Omental fat pad (tissue), 4 donors: ENCODE measurements around the gene ELP4. TPM values are rescaled to one million over a fixed set of nuclear protein-coding genes. Genes with fewer than 3 reads are reported as not detected.

ENCODE experiments used
- ATAC-seq: fragments of 150-250 bp; one replicate; pipeline ENCODE4 v1.9.1; 2016; ENCODE audit warnings: mild to moderate bottlenecking, moderate library complexity; ENCODE audit not compliant: low FRiP score
- DNase-seq: peaks from one replicate; pipeline ENCODE4 v3.0.0-alpha.2; 2019; ENCODE audit warnings: low spot score
- CTCF ChIP-seq, 3 donors: fragments of 450-650 bp; IDR thresholded peaks; one replicate each; pipeline ENCODE4 v1.5.1; 2016 to 2017; ENCODE audit warnings: antibody characterized with exemption in 3 of 3, mild to moderate bottlenecking in 3 of 3, moderate library complexity in 2 of 3
- total RNA-seq, 4 donors: library from RNA; depleted of rRNA; stranded (reverse); fragments of >200 nt; gene quantifications; one replicate each; pipeline ENCODE4 v1.1.0, GENCODE V29; 2016

Gene ELP4
- total RNA-seq, 4 donors from 2014 or later, result 14.1 to 32.0 (median 20.8) TPM

- no peak for ATAC-seq
- no peak for DNase-seq
- TF ChIP-seq CTCF (IDR thresholded peaks at IDR 0.05), result no peak
Measured at GRCh38 chr11:31805037-31805628, 295.6 kb downstream of the ELP4 start.

- no peak for TF ChIP-seq CTCF (IDR thresholded peaks at IDR 0.05)
- DNase-seq (no peak), ATAC-seq (no peak)
Measured at GRCh38 chr11:31805629-31806185, 296.1 kb downstream of the ELP4 start.

GRCh38 chr11:31806186-31806927, 296.8 kb downstream of the ELP4 start:
- DNase-seq, result no peak
- no peak for TF ChIP-seq CTCF (IDR thresholded peaks at IDR 0.05)
- ATAC-seq, result no peak

DNA sequence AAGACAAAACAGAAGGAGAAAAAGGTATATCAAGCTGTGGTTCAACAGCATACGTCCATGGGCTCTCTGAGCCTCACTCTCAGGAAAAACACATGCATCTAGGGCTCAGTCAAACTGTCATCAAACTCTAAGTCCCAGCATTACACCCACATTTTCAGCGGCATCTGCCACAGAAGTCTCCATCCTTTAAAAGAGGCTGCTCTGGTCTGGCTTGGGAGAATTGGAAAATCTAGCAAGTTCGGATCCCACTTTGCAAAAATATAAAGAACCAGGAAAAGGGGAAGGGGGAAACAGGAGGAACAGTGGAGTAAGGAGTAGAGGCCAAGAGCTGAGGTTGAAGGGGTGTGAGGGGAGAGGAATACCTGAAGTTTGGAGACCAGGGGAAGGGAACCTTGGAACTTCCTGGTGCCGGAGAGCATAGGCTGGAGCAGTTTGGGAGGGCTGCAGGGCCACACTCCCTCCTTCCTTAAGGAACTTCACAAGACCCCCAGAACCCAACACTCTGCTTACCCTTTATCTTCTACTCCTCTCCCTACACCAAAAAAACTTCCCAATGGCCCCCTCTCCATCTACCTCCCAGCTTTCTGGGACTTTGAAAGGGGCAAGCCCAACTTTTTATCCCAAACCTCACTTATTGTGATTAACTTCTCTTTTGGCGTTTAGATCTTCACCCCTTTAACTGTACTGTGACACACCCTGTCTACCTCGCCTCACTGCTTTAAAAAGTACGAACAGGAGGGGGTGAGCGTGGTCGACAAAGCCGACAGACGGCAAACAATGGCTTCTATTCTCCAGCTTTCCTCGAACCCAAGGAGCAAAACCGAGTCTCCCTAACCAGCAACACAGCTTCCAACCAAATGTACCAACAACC, 297.6 kb downstream of the ELP4 start:
- DNase-seq (no peak), ATAC-seq (no peak)
- TF ChIP-seq CTCF (IDR thresholded peaks at IDR 0.05), result no peak

DNA sequence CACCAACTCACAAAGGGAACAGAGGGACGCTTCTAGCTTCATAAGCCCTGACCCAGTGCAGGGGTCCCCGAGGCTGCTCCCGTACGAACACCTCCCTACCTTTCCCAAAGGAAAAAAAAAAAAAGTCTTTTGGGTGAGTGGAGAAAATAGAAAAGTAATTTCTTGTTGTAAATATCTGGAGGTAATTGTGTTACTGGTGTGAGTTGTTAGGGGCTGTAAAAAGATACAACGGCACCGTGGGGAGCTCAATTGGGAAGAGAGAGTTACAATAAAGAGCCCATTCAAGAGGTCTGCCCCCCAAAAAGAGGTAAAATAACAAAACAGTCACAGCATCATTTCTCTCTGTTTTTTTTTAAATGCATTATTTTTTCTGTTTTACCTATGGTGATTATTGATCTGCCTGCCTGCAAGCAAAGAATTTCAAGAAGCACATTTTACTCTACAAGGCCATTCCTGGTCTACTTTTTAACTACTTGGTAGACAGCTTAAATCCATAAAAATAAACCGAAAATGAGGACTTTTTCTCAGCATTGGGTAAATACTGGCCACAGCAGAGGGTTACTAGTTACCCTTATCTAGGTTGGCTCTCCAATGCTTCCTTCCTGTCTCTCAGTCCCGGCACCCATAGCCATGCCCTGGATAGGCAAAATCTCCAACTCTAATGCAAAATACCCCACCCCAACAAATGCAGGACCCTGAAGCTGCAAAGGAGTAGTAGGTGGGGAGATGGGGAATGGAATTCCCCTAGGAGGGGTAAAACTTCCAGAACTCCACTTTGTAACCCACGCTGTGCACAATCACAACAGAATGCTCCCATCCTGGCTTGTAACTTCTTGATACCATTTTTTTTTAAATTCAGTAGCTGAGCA, 298.5 kb downstream of the ELP4 start:
- DNase-seq (no peak), ATAC-seq (no peak)
- TF ChIP-seq CTCF (IDR thresholded peaks at IDR 0.05), result no peak
